IPS-20b (cell line): ENCODE data around the gene SMAD5.

Experiments used
- H3K27ac ChIP-seq: one replicate; pipeline ENCODE4 v1.5.1; 2013; ENCODE audit warnings: low read length
- H3K27me3 ChIP-seq: 2 replicates; pipeline ENCODE4 v1.6.1; 2013; ENCODE audit warnings: mild to moderate bottlenecking, low read length, inconsistent platforms; ENCODE audit not compliant: insufficient read depth
- H3K36me3 ChIP-seq: 2 replicates; pipeline ENCODE4 v1.6.1; 2013; ENCODE audit warnings: low read depth, mild to moderate bottlenecking, inconsistent platforms, low read length, moderate library complexity; ENCODE audit not compliant: insufficient read depth
- H3K4me1 ChIP-seq: 2 replicates; pipeline ENCODE4 v1.6.1; 2013; ENCODE audit warnings: mild to moderate bottlenecking, control low read depth, inconsistent platforms, low read length, moderate library complexity; ENCODE audit not compliant: insufficient read depth
- H3K4me3 ChIP-seq: 2 replicates; pipeline ENCODE4 v1.5.1; 2013; ENCODE audit warnings: mild to moderate bottlenecking, low read length, inconsistent platforms
- H3K9ac ChIP-seq: 2 replicates; pipeline ENCODE4 v1.6.1; 2013; ENCODE audit warnings: low read depth, mild to moderate bottlenecking, inconsistent platforms, low read length, moderate library complexity
- H3K9me3 ChIP-seq: 2 replicates; pipeline ENCODE4 v1.6.1; 2013; ENCODE audit warnings: mild to moderate bottlenecking, low read depth, low read length, inconsistent platforms; ENCODE audit not compliant: insufficient read depth

The SMAD5 gene

GRCh38 chr5:136101884-136102283 is 30.8 kb upstream of the SMAD5 start:
- Histone ChIP-seq H3K4me3 (no peak overlapping the region), H3K27me3 (no peaks in the 10 kb centered on the region), H3K9ac (no peak overlapping the region), H3K27ac (no peak overlapping the region), H3K36me3 (no peaks in the 10 kb centered on the region), H3K9me3 (no peaks in the 10 kb centered on the region), H3K4me1 (peaks cover 13% of the 10 kb centered on the region)

- H3K27me3 ChIP-seq, result no peaks in the 10 kb centered on the region
- H3K9ac ChIP-seq, result no peak overlapping the region
- H3K36me3 ChIP-seq, result no peaks in the 10 kb centered on the region
- no peak overlapping the region for H3K27ac ChIP-seq
- H3K4me1 ChIP-seq, result peaks cover 8% of the 10 kb centered on the region
- H3K4me3 ChIP-seq, result no peak overlapping the region
- no peaks in the 10 kb centered on the region for H3K9me3 ChIP-seq
Observed at GRCh38 chr5:136103118-136103517, 29.5 kb upstream of the SMAD5 start.

DNA sequence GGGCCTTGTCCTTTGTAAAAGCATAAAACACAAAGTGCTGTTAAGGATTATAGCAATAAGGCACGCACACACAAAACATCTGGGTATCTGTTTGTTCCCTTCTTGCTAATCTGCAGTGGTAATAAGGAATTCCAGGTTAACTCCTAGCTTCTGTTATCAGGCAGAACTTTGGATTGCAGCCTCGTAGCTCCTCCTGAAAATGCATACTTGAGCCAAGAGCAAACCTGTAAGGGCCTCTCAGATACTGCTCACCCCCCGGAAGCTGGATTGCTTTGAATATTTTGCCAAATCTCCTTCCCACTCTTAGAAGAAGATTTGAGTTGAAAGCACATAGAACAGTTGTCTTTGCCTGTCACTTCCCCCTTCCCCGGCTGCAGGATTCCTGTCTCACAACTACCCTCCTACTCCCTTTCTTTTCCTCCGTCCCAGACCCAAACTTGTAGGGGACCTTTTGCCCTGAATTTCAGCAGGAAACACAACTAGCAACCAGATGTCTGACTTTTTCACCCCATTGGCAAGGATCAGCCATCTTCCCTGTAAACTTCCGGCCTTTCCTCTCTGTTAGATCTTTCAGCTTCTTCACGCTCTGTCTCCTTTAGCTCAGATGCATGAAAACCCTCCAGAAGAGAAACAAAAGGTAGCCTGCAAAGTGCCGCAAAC is 28.2 kb upstream of the SMAD5 start:
- Histone ChIP-seq H3K4me3 (no peak overlapping the region), H3K27me3 (no peaks in the 10 kb centered on the region), H3K9ac (no peak overlapping the region), H3K4me1 (0 out of 2 replicates have a peak, but pooled peaks cover 2% of the 10 kb centered on the region), H3K36me3 (no peaks in the 10 kb centered on the region), H3K27ac (no peak overlapping the region), H3K9me3 (no peaks in the 10 kb centered on the region)

- no peaks in the 10 kb centered on the region for H3K36me3 ChIP-seq
- 0 out of 2 replicates have a peak, but pooled peaks cover 2% of the 10 kb centered on the region for H3K4me1 ChIP-seq
- H3K9me3 ChIP-seq, result no peaks in the 10 kb centered on the region
- no peak overlapping the region for H3K27ac ChIP-seq
- no peak overlapping the region for H3K9ac ChIP-seq
- H3K4me3 ChIP-seq, result no peak overlapping the region
- H3K27me3 ChIP-seq, result no peaks in the 10 kb centered on the region
Observed at GRCh38 chr5:136106351-136107031, 26.2 kb upstream of the SMAD5 start.

- no peaks in the 10 kb centered on the region for H3K27me3 ChIP-seq
- no peak overlapping the region for H3K27ac ChIP-seq
- H3K4me1 ChIP-seq, result 0 out of 2 replicates have a peak, but pooled peaks cover 2% of the 10 kb centered on the region
- no peaks in the 10 kb centered on the region for H3K9me3 ChIP-seq
- H3K9ac ChIP-seq, result no peak overlapping the region
- no peak overlapping the region for H3K4me3 ChIP-seq
- H3K36me3 ChIP-seq, result no peaks in the 10 kb centered on the region
Observed at GRCh38 chr5:136108180-136108611, 24.4 kb upstream of the SMAD5 start.

- no peak overlapping the region for H3K9ac ChIP-seq
- H3K27ac ChIP-seq, result no peak overlapping the region
- no peaks in the 10 kb centered on the region for H3K36me3 ChIP-seq
- H3K4me1 ChIP-seq, result 0 out of 2 replicates have a peak, but pooled peaks cover 2% of the 10 kb centered on the region
- H3K27me3 ChIP-seq, result no peaks in the 10 kb centered on the region
- H3K9me3 ChIP-seq, result no peaks in the 10 kb centered on the region
- no peak overlapping the region for H3K4me3 ChIP-seq
Observed at GRCh38 chr5:136108766-136109165, 23.9 kb upstream of the SMAD5 start.

DNA sequence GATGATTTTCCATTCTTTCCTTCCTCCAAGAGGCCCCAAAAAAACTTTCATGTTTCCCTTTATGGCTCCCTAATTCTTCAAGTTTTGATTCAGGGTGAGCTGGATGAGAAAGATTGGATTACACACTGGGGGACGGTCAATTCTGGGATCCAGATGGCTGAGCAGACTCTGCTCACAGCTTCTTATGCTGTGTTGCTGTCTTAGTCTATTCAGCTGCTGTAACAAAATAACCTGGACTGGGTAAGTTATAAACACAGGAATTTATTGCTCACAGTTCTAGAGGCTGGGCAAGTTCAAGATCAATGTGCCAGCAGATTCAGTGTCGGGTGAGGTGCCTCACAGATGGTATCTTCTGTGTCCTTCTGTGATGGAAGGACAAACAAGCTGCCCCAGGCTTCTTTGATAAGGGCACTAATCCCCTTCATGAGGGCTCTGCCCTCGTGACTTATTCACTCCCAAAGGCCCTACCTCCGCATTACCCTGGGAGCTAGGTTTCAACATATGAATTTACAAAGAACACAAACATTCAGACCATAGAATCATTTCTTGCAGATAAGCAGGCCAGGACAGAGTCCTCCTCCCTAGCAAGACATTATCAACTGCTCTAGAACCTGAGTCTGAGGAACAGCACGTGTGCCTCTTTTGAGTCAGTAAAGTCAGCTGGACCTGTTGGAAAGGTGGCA is 23.1 kb upstream of the SMAD5 start:
- no peak overlapping the region for H3K9ac ChIP-seq
- H3K4me1 ChIP-seq, result 0 out of 2 replicates have a peak, but pooled peaks cover under 1% of the 10 kb centered on the region
- no peak overlapping the region for H3K4me3 ChIP-seq
- no peak overlapping the region for H3K27ac ChIP-seq
- no peaks in the 10 kb centered on the region for H3K27me3 ChIP-seq
- no peaks in the 10 kb centered on the region for H3K36me3 ChIP-seq
- H3K9me3 ChIP-seq, result no peaks in the 10 kb centered on the region

DNA sequence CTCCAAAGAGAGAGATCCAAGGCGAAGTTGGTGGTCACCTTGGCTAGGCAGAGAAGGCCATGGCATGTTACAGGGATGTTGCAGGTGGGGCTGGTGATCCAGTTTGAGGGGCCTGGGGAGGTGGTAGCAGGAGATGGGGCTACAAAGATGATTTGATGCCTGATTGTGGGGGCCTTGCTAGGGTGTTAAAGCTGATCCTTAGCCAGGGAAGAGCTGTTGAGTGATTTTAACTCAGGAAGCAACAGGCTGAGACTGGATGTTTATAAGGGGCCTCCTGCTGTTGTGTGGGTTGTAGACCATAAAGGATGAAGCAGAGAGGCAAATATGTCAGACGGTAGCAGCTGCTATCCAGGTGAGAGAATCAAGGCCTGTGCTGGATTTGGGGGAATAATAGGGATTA is 19.0 kb upstream of the SMAD5 start:
- Histone ChIP-seq H3K27me3 (no peaks in the 10 kb centered on the region), H3K9me3 (no peaks in the 10 kb centered on the region), H3K4me1 (no peaks in the 10 kb centered on the region), H3K36me3 (no peaks in the 10 kb centered on the region), H3K4me3 (no peak overlapping the region), H3K9ac (no peak overlapping the region), H3K27ac (no peak overlapping the region)

- H3K9ac ChIP-seq, result no peak overlapping the region
- no peak overlapping the region for H3K4me3 ChIP-seq
- H3K4me1 ChIP-seq, result no peaks in the 10 kb centered on the region
- no peaks in the 10 kb centered on the region for H3K36me3 ChIP-seq
- no peaks in the 10 kb centered on the region for H3K27me3 ChIP-seq
- no peak overlapping the region for H3K27ac ChIP-seq
- H3K9me3 ChIP-seq, result no peaks in the 10 kb centered on the region
Observed at GRCh38 chr5:136114414-136115125, 18.1 kb upstream of the SMAD5 start.

- no peak overlapping the region for H3K27ac ChIP-seq
- H3K9ac ChIP-seq, result no peak overlapping the region
- H3K4me3 ChIP-seq, result no peak overlapping the region
- H3K9me3 ChIP-seq, result no peaks in the 10 kb centered on the region
- no peaks in the 10 kb centered on the region for H3K4me1 ChIP-seq
- H3K36me3 ChIP-seq, result no peaks in the 10 kb centered on the region
- H3K27me3 ChIP-seq, result no peaks in the 10 kb centered on the region
Observed at GRCh38 chr5:136115183-136115865, 17.3 kb upstream of the SMAD5 start.

- Histone ChIP-seq H3K36me3 (no peaks in the 10 kb centered on the region), H3K27ac (no peak overlapping the region), H3K4me3 (no peak overlapping the region), H3K27me3 (no peaks in the 10 kb centered on the region), H3K9ac (no peak overlapping the region), H3K9me3 (no peaks in the 10 kb centered on the region), H3K4me1 (no peaks in the 10 kb centered on the region)
Observed at GRCh38 chr5:136120529-136120928, 12.1 kb upstream of the SMAD5 start.
